Vagina (tissue), 2 donors: ENCODE measurements around the gene DCHS2. TPM values are rescaled to one million over a fixed set of nuclear protein-coding genes. Genes with fewer than 3 reads are reported as not detected.
"Not testable (repeated sequence)": the region's sequence is repeated elsewhere in the genome, so short reads cannot be mapped to it uniquely, and the experiment has no call there.

Source experiments
- DNase-seq, 2 donors: peaks; one replicate each; pipeline ENCODE4 v3.0.0-alpha.2; 2017; ENCODE audit errors: extremely low spot score in 2 of 2
- H3K27ac ChIP-seq: fragments of 200-600 bp; sonication (generic); one replicate; pipeline ENCODE4 v1.5.1; 2019
- H3K27me3 ChIP-seq: fragments of 200-600 bp; sonication (generic); one replicate; pipeline ENCODE4 v1.5.1; 2019
- H3K36me3 ChIP-seq, 2 donors: fragments of 200-600 bp; sonication (generic); one replicate each; pipeline ENCODE4 v1.5.1; 2017 to 2019
- H3K4me1 ChIP-seq: fragments of 200-600 bp; sonication (generic); one replicate; pipeline ENCODE4 v1.5.1; 2019
- H3K4me3 ChIP-seq, 2 donors: fragments of 200-600 bp; sonication (generic); 1 replicate in 1 of 2; 2 replicates in 1 of 2; pipeline ENCODE4 v1.5.1; 2016 to 2019
- H3K9me3 ChIP-seq: fragments of 200-600 bp; sonication (generic); one replicate; pipeline ENCODE4 v1.5.1; 2019
- CTCF ChIP-seq, 3 experiments: fragments of 450-650 bp in 2 of 3; fragments of 200-600 bp in 1 of 3; sonication (generic) in 1 of 3; IDR thresholded peaks; one replicate each; pipeline ENCODE4 v1.5.1; 2017 to 2019; ENCODE audit warnings: antibody characterized with exemption in 3 of 3, mild to moderate bottlenecking in 2 of 3, moderate library complexity in 2 of 3
- POLR2A ChIP-seq, 2 donors: fragments of 450-650 bp; IDR thresholded peaks; one replicate each; pipeline ENCODE4 v1.6.1; 2017; ENCODE audit warnings: antibody characterized with exemption in 2 of 2, mild to moderate bottlenecking in 2 of 2, moderate library complexity in 2 of 2
- POLR2AphosphoS5 ChIP-seq, 2 donors: sonication (generic); formaldehyde crosslinking; IDR thresholded peaks; one replicate each; pipeline ENCODE4 v1.9.0; 2017; ENCODE audit warnings: antibody characterized with exemption in 2 of 2, mild to moderate bottlenecking in 2 of 2, low read depth in 1 of 2; ENCODE audit not compliant: insufficient read depth in 1 of 2
- intact Hi-C: fragments of 100-400 bp; cut with DNase I; formaldehyde crosslinking; loops from one replicate; pipeline ENCODE4 v1.15.1; 2023
- total RNA-seq: library from RNA; depleted of rRNA; stranded (reverse); fragments of >200 nt; gene quantifications from one replicate; pipeline ENCODE4 v1.2.3, GENCODE V29; 2016

The DCHS2 gene
- total RNA-seq, 1 donor from 2014 or later: 7.9 TPM

DNA sequence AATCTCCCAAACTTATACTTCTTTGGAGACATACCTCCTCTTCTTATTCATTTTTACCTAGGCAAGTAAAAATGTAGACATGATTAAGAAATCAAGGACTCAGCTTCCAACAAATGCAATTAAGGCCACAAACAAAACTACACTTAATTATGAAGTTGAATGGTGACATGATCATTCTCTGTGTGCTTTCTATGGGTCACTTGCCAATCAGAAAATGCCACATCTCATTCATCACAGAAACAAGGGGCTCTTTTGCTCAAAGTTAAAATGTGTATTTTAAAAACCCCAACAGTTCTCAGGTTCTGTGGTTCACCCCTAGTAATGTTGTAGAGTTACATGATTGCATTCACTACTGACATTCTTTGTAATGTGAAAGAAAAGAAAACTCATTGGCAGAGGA lies 273.5 kb downstream of the DCHS2 start:
- no peak for TF ChIP-seq POLR2A (IDR thresholded peaks at IDR 0.05)
- no peak for TF ChIP-seq POLR2AphosphoS5 (IDR thresholded peaks at IDR 0.05; ENCODE audit: insufficient read depth in 1 of 2, low read depth in 1 of 2)
- TF ChIP-seq CTCF (IDR thresholded peaks at IDR 0.05): no peak
- intact Hi-C loops: no loop called here
- Histone ChIP-seq H3K4me3 (no peak overlapping the region), H3K27me3 (no peaks in the 10 kb centered on the region), H3K4me1 (no peaks in the 10 kb centered on the region), H3K36me3 (no peaks in the 10 kb centered on the region), H3K9me3 (peaks cover under 1% of the 10 kb centered on the region), H3K27ac (no peak overlapping the region)
- no peak for DNase-seq

- DNase-seq, H3K27ac ChIP-seq, H3K4me3 ChIP-seq, H3K4me1 ChIP-seq, H3K27me3 ChIP-seq, intact Hi-C loops, H3K36me3 ChIP-seq, H3K9me3 ChIP-seq: not testable (repeated sequence)
These were observed 274.2 kb downstream of the DCHS2 start for GRCh38 chr4:154217384-154217783.

DNA sequence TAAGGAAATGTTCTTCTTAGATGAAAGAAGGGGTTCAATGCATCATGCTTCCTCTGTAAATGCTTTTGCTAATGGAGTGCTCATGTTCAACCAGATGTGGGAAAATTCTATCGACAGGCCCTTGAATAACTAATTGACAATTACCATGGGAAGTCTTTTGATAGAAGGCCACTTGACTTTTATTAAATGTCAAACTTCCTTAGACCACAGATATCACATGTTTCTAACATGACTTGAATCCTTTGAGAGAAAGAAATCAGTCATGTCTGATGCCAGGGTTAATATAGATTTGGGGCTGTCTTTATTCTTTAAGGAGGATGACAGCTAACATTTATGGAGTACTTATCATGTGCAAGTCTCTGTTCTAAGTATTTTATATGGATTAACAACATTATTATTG lies 280.1 kb downstream of the DCHS2 start:
- H3K27ac ChIP-seq: no peak overlapping the region
- H3K4me3 ChIP-seq: no peak overlapping the region
- no peak for DNase-seq
- no peaks in the 10 kb centered on the region for H3K27me3 ChIP-seq
- TF ChIP-seq CTCF (IDR thresholded peaks at IDR 0.05) (no peak), POLR2A (IDR thresholded peaks at IDR 0.05) (no peak), POLR2AphosphoS5 (IDR thresholded peaks at IDR 0.05; ENCODE audit: insufficient read depth in 1 of 2, low read depth in 1 of 2) (no peak)
- H3K36me3 ChIP-seq: no peaks in the 10 kb centered on the region
- H3K4me1 ChIP-seq: no peaks in the 10 kb centered on the region
- H3K9me3 ChIP-seq: no peaks in the 10 kb centered on the region
- intact Hi-C loops: no loop called here

- Histone ChIP-seq H3K27me3 (no peaks in the 10 kb centered on the region), H3K27ac (no peak overlapping the region), H3K4me3 (no peak overlapping the region), H3K4me1 (no peaks in the 10 kb centered on the region), H3K9me3 (no peaks in the 10 kb centered on the region), H3K36me3 (no peaks in the 10 kb centered on the region)
- intact Hi-C loops: no loop called here
- TF ChIP-seq POLR2A (IDR thresholded peaks at IDR 0.05) (no peak), POLR2AphosphoS5 (IDR thresholded peaks at IDR 0.05; ENCODE audit: insufficient read depth in 1 of 2, low read depth in 1 of 2) (no peak), CTCF (IDR thresholded peaks at IDR 0.05) (no peak)
- no peak for DNase-seq
These were observed 283.2 kb downstream of the DCHS2 start for GRCh38 chr4:154208424-154208823.

DNA sequence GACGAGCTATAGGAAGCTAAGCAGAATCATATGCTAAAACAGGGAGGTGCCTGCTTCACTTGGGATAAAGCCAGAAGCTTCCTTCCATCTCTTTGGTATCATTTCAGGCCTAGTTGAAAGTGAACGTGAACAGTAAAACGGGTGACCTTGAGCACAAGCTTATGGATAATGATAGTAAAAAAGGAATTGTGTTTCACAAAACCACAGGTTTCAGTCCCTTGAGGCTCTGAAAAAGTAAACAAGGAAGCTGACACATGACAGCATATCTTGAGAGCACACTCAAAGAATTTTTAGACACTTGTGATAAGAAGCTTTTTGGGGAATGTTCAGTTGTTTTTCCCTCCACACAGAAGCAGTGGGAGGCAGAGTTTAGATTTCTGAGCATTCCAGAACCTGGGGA lies 286.1 kb downstream of the DCHS2 start:
- intact Hi-C loops: no loop called here
- no peaks in the 10 kb centered on the region for H3K27me3 ChIP-seq

GRCh38 chr4:154194649-154195048 lies 296.9 kb downstream of the DCHS2 start:
- intact Hi-C loops: no loop called here
- H3K4me1 ChIP-seq: no peaks in the 10 kb centered on the region
- H3K27me3 ChIP-seq: no peaks in the 10 kb centered on the region
- H3K9me3 ChIP-seq: no peaks in the 10 kb centered on the region
- no peak for DNase-seq
- no peaks in the 10 kb centered on the region for H3K36me3 ChIP-seq
- H3K4me3 ChIP-seq: no peak overlapping the region
- no peak for TF ChIP-seq POLR2AphosphoS5 (IDR thresholded peaks at IDR 0.05; ENCODE audit: insufficient read depth in 1 of 2, low read depth in 1 of 2)
- TF ChIP-seq POLR2A (IDR thresholded peaks at IDR 0.05): no peak
- no peak for TF ChIP-seq CTCF (IDR thresholded peaks at IDR 0.05)
- H3K27ac ChIP-seq: no peak overlapping the region

More for the DNA sequence above, 286.1 kb downstream of the DCHS2 start:
- H3K4me1 ChIP-seq: no peaks in the 10 kb centered on the region
- no peak overlapping the region for H3K27ac ChIP-seq
- H3K9me3 ChIP-seq: no peaks in the 10 kb centered on the region
- TF ChIP-seq POLR2AphosphoS5 (IDR thresholded peaks at IDR 0.05; ENCODE audit: insufficient read depth in 1 of 2, low read depth in 1 of 2) (no peak), POLR2A (IDR thresholded peaks at IDR 0.05) (no peak)
- DNase-seq: no peak
- H3K4me3 ChIP-seq: no peak overlapping the region
- H3K36me3 ChIP-seq: no peaks in the 10 kb centered on the region
